Body of pancreas (tissue), 4 donors: ENCODE measurements around the gene ATOH8.

Experiments used
- CTCF ChIP-seq, 7 experiments: fragments of 450-650 bp in 4 of 7; fragments of 200-600 bp in 3 of 7; sonication (generic) in 3 of 7; IDR thresholded peaks; one replicate each; pipeline ENCODE4 v1.5.1; 2016 to 2019; ENCODE audit warnings: antibody characterized with exemption in 7 of 7
- POLR2A ChIP-seq, 3 donors: fragments of 450-650 bp; IDR thresholded peaks; one replicate each; pipeline ENCODE4 v1.6.1; 2016; ENCODE audit warnings: antibody characterized with exemption in 3 of 3, mild to moderate bottlenecking in 2 of 3

GRCh38 chr2:85800586-85800985, 46.8 kb downstream of the ATOH8 start:
- TF ChIP-seq CTCF (IDR thresholded peaks at IDR 0.05) (no peak), POLR2A (IDR thresholded peaks at IDR 0.05) (no peak)
